Endothelial cell of umbilical vein (primary cell): ENCODE measurements around the gene BID.

Experiments
- CTCF ChIP-seq, 2 donors: IDR thresholded peaks; 1 replicate in 1 of 2; 2 replicates in 1 of 2; pipeline ENCODE4 v1.5.1; 2011; ENCODE audit warnings: low read length in 2 of 2, mild to moderate bottlenecking in 2 of 2, moderate library complexity in 2 of 2, control low read depth in 1 of 2, inconsistent platforms in 1 of 2, low read depth in 1 of 2; ENCODE audit not compliant: insufficient read depth in 1 of 2; ENCODE audit errors: extremely low read depth in 1 of 2
- EZH2 ChIP-seq: IDR thresholded peaks from 2 replicates; pipeline ENCODE4 v1.6.1; 2012; ENCODE audit warnings: borderline replicate concordance, low read depth, mild to moderate bottlenecking, moderate library complexity, low read length, inconsistent platforms; ENCODE audit not compliant: severe bottlenecking
- POLR2A ChIP-seq: IDR thresholded peaks from 2 replicates; pipeline ENCODE4 v1.6.1; 2012; ENCODE audit warnings: low read depth, mild to moderate bottlenecking, control low read depth, low read length

GRCh38 chr22:17726928-17727897 lies 47.1 kb downstream of the BID start:
- TF ChIP-seq CTCF (IDR thresholded peaks at IDR 0.05; ENCODE audit: extremely low read depth in 1 of 2, insufficient read depth in 1 of 2, low read depth in 1 of 2, low read length in 2 of 2) (no peak), EZH2 (no peak), POLR2A (no peak)
